Activated T-cell treated with anti-CD3 and anti-CD28 coated beads, Interleukin-2, amount 50 U/mL, for 1 hour (primary cell): ENCODE data around the gene PLXNA4.

Source experiments
- DNase-seq: peaks from one replicate; pipeline ENCODE4 v3.0.0-alpha.2; 2020

The PLXNA4 gene

DNA sequence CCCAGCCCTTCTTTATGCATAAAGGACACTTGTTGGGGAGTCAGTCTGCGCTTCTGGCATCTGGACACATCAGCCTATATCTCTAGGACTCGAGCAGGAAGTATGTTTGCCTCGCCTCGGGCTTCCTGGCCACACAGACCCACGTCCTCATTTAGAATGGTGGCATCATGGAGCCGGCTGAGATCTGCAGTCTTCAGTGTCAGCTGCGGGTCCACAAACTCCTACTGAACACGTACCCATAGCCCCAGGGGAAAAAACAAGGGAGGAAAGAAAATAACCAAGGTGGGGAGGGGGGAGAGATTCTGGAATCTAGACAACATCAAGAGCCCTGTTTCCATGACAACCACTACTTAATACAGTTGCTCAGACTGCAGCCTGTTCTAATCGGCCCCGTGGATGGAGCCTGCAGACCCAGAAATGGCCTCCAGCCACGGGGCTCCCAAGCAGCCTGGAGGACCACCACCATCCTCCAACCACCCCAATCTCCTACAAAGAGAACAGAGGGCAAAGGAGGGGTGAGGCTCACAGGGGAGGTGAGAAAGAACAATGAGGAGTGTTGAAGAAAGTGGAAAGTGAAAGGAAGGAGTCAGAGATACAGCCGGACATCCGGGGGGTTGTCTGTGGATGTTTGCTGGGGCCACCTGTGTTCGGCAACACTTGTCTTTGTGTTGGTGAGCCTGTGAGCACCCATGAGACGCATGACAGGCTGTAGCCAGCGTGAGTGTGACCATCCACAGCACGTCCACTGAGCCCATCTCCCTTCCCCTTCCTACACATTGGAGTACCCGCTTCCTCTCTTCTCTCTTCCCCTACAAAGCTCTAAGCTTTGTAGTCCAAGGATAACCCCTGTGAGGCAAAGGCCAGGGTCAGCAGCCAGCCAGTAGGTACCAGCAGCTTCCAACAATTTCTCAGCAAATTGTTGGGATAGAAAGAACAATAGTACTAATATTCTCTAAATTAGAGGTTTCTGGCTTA is 141.0 kb downstream of the PLXNA4 start:
- no peak for DNase-seq

DNA sequence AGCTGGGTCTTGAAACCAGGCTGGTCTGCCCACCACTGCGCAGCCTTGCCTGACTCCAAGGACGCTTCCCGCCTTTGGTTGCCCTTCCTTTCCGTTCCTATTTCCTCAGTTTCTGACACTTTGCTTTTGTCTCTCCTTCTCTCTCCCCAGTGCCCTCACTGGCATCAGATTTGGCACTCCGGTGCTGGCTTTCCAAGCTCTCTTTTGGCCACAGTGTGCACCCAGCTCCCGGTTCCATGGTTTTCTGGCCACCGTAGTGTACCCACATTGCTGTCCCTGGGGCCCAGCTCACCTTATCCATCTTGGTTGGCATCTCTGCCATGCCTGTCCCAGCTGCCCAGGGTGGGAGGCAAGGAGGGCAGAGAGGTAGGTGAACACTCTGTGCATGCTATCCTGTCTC is 142.2 kb downstream of the PLXNA4 start:
- DNase-seq: no peak

DNA sequence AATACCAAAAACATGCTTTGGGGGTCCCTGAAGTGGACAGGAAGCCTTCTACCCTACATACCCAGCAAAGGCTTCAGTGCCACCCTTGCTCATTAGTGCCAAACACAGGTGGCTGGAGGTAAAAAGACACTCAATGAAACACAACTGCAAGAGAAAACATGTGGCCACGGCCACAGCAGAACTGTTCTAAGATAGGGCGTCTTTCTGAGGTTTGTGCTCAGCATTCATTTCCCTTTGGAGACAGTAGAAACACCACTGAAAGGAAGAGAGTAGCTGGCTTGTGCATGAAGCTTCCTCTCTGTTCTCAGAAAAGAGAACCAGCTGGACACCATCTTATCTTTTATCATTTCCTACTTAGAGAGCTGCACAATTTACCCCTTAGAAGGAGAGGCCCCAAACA is 143.0 kb downstream of the PLXNA4 start:
- DNase-seq: no peak

DNA sequence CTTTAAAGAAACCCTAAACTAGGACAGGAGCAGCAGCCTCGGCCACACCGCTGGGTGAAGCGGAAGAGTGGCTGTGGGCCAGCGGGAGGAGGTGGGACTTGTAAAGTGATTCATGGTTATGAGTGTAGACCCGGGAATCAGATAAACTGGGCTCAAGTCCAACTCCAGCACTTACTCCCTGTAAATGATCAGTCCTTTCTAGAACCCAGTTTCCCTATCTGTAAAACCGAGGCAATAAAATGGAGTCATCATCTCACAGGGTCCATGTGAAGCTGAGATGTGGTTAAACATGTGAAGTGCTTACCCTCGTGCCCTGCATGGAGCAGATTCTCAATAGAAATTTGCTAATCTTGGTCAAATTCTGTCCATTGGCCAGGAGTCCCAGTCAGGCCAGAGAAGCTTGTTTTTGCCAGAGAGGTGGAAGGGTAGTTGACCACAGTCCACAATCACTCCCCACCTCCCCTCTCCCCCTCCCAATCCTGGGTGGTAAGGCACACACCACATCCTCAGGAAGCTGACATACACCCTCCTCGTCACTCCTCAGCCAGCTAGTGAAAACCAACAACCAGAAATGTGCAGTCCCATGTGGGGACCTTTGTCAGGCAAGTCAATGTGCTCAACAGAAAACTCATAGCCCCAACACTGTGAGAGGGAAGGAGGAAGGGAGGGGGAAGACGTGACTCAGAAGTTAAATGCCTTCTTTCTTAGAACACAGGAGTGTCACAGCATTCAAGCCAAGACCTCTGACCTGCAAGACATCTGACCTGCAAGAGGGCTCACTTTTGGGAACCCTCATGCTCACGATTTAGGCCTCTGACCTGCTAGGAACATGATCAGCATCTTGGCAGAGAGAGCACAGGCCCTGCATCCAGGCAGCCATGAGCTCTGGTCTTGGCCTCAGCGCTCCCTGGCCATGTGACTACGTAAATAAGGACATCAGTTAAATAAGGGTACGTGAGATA is 145.1 kb downstream of the PLXNA4 start:
- DNase-seq: peak; percentile 36

DNA sequence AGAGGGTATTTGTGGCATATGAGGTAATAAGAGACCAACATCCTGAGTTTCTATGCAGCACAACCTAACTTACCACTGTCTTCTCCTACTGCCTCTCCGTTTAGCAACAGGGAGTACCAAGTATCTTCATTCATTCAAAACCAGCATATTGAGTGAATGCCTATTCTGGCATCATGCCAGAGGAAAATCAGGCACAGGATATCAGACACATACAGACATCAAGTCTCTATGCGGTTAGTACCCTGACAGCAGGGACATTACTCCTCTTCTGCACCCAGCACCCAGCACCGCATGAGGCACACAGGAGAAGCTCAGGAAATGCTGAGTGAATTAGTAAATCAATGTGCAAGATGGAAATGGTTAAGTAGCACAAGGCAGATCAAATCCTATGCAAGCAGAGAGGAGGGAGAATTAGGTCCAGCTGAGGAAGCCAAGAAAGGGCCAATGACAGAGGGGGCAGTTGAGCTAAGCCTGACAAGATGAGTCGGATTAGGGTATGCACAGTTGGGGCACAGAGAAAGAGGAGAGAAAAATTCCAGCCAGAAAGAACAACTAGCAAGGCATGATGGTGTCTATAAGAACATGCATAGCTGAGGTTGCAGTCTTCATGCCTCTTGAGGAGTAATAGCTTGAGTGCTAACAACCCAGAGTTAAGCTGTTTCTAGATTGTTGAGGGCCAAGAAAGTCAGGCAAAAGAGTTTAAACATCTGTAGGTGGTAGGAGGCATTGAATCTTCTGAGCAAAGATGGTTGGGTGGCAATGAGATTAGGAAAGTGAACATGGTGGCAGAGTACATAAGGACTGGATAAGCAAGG is 146.0 kb downstream of the PLXNA4 start:
- no peak for DNase-seq

DNA sequence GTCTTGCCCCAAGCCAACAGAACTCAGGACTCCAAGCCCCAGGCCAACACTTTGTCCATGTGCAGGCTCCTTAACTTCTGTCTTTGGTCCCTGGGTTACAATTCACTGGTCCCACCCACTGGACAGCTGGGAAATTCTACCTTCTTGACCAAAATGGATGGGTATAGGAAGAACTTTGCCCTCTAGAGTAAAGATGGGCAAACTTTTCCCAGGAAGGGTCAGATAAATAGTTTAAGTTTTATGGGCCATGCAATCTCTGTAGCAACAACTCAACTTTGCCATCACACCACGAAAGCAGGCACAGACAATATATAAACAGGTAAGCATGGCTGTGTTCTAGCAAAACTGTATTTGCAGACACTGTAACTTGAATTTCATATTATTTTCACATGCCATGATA is 147.1 kb downstream of the PLXNA4 start:
- no peak for DNase-seq

DNA sequence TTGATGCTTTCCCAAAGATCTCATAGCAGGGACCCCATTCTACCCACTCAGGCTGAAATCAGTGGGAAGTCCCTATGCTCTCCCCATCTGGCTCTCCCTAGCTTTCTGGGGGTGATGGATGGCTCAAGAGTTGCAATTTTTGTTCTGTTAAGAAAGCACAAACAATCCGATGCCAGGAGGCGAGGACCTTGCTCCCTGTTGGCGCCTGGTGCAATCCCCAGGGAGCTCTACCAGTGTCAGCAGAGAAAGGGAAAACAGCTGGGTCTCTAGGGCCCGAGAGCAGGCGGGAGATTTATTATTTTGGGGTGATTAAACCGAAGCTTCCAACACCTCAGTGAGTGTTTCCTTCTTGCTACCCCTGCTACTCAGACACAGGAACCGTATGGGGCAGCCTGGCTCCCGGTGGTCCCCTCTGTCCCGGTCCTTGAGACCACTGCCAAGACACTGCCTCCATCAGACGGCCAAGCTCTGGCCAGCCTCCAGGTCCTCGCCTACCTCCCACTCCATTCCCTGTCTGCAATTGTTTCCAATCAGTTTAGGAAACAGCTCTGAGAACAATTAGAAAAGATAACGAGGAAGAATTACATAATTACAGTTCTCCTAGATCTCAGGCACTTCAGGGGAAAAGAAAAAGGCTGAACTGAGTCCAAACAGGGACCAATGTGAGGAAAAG is 147.9 kb downstream of the PLXNA4 start:
- no peak for DNase-seq

DNA sequence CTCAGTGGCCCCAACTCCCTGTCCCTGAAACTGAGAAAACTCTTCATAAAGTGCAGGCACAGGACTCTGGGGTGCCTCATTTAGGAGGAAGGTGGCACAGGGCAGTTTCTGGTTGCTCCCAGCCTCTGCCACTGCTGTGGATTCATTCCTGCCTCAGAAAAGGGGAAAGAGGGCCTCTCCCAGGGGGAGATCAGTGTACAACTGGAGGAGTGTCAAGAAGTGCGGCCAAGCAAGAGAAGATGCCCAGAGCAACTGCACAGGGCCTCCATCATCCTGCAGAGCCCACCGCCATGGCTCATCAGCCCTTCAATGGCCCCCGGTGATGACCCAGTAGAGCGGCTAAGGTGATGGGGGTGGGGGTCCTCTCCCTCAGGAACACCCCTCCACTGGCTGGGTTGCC is 150.3 kb downstream of the PLXNA4 start:
- DNase-seq: no peak

DNA sequence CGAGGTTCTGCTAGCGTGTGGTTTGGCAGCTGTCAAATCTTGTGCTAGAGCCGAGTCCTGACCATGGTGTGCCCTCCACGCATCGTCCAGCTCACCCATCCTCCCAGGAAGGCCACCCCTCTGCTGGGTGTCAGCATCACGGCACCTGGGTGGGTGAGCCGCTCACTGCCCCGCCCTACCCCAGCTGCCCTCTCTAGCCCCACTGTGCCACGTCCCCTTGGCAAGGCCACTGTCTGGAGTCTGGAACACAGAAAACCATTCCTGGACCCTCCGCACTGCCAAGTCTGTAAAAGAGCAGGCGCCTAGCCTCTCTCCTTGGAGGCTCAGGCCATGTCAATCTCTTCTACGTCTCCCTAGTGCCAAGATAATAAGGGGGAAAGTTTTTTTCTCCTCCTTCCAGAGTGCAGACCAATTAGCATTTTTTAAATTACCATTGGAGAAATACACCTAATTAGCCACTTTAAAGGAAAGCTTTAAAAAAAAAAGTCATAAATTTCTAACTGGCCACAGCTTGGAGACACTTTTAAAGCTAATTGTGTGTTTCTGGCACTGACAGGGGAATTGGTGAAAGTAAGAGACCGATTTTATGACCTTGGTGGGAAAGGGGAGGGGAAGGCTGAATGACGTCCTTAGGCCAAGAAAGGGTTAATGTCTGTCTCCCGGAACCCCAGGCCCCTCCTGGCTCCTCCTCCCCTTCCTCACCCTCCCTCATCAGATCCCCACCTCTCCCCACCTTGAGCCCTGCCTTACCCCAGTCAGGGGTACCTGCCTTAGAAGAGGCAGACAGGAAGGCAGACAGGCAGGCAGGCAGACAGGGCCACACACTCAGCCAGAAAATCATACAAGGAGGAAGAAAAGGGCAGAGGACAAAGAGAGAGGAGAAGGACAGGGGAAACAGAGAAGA is 151.2 kb downstream of the PLXNA4 start:
- no peak for DNase-seq

DNA sequence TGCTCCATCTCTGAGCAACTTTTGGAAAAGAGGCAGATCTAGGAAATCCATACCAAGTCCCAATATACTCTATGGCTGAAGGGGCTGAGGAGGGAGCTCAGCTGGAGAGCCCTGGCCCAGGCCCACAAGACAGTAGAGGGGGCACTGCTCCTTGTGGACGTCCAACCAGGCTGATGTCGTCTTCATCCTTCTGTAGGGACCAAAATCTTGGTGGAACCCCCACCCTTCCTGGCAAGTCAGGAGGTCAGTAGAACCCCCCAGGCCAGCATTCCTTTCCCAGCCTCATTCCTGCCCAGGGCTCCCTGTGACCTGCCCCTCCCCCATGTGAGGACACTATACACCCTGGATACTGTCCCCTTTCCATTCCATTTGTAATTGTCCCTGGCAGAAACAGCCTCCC is 152.0 kb downstream of the PLXNA4 start:
- DNase-seq: no peak

DNA sequence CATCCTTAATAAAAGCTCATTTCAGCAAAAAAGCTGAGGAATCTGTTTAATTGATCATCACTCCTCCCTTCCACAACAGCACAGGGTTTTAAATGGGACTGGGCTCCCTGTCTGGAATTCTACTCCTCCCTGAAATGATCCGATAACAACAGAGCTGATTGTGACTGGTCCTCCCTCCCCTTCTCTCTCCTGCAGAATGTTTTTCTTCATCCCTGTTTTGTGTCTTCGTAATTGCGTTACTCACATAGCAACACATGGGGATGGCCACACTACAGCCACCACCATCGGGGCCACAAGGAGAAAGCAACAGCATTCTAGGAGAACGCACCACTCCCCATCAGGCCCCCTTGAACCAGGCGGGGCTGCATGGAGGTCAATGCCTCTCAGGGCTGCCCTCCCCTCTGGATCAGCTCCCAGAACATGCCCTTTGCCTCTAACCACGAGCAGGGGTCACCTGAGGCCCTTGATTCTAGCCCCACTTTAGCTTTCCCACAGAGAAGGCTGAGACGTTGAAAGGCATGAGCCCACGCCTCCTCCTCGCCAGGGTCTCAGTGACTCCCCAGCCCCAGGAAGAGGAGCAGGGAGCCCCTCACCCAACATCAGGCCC is 152.6 kb downstream of the PLXNA4 start:
- no peak for DNase-seq

DNA sequence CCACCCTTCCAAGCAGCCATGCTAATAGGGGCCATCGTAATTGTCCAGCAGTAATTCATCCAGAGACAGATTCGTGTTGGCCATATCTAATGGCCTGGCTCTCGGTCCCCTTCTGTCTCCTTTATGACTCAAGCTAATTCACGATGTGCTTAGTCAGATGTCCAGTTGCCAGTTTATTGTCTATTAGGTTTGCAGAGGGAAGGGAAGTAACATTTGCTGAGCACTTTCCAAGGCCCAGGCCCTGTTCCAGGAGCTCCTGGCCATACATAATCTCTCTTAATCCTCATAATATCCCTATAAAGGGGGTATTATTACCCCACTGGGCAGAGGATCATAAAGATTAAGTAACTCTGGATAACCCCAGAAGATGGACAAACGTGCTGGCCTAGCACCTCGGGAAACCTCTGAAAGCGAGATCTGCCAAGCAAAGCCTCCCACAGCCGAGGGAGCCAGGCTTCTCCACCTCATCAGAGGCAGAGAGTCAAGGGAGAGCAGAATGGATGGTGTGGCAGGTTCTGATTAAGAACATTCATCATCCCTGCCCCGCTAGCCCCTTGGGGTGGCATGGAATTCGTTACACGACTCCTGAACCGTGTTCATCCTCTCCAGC is 153.7 kb downstream of the PLXNA4 start:
- no peak for DNase-seq

DNA sequence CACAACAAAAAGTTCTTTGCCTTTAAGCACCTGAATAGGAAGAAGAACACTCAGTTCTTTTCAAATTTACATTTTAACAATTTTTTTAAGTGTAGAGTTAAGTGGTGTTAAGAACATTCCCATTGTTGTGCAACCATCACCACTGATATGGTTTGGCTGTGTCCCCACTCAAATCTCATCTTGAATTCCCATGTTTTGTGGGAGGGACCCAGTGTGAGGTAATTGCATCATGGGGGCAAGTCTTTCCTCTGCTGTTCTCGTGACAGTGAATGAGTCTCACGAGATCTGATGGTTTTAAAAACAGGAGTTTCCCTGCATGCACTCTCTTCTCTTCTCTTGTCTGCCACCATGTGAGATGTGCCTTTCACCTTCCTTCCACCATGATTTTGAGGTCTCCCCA is 155.7 kb downstream of the PLXNA4 start:
- no peak for DNase-seq

DNA sequence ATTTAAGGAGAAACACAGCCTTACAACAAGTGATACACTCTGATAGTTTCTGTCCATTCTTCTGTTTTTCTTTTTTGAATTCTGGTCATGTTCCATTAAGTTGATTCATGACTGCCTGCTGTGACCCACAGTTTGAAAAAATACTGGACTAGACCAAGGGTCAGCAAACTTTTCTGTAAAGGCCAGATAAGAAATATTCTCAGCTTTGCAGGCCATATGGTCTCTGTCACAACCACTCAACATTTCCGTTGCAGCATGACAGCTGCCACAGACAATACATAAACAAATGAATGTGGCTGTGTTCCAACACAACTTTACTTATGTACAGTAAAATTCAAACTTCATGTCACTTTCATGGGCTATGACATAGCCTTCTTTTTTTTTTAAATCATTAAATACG is 156.7 kb downstream of the PLXNA4 start:
- DNase-seq: no peak

DNA sequence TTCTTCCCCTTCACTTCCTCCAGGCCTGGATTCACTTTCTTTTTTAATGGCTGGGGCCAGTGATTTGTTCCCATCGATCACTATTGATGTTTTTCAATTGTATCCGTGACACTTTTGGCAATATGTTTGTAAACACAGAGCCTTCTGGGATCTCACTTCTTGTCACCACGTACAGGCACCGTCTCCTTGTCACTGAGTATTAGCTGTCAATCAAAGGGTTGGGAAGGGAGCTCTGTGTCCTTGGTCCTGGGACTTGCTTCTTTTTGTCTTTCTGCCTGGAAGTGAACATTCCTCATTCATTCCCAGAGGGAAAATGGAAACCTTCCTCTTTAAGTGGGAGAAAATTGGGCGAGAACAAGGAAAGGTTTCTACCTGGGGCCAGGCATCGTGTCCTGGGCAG is 157.4 kb downstream of the PLXNA4 start:
- DNase-seq: no peak

DNA sequence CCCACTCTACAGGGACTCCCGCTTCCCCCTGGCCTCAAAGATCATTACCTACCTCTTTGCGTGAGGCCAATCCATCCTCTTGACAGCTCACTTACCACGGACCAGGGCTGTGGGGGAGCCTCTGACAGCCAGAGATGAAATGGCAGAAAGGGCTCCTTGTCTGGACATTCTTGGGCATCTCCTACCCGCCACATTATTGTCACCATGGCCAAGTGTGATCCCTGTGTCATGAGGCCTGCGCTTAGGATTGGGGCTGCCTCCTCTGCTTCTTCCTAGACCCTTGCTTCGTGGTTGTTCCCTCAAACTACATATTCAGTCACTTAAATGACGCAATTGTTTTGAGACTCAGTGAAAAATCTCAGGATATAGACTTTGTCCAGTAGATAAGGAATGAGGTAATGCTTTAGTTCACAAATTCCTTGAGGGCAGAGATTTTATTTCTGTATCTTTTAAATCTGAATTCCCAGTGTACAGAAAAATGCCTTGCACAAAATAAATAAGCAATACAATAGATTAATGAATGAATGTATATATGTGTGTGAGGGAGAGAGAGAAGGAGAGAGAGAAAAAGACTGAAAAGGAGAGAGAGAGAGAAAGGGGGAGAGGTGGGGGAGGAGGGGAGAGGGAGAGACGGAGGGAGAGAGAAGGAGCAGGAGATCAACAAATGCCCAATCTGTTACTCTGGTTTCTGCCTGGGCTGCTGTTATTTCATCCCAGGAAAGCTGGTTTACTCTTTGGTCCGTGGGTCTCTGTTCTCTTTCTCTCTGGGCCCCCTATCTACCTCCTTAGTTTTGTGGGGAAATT is 159.0 kb downstream of the PLXNA4 start:
- DNase-seq: no peak

DNA sequence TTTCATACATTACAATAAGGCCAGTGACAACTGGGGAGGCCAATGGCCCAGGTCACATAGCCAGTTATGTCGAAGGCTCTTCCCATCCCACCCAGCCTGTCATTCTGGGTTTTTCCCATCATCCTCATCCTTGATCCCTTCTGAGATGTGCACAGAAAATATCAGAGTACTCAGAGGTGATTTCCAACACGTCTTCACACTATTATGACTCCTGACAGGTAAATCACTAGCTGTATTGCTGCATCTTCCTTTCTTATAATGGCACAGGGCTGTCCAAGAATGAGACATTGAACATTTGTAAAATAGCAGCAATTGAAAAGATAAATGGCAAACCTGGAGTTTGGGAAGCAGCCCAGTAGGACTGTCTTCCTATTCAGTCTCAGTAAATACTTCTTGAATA is 159.9 kb downstream of the PLXNA4 start:
- DNase-seq: no peak

DNA sequence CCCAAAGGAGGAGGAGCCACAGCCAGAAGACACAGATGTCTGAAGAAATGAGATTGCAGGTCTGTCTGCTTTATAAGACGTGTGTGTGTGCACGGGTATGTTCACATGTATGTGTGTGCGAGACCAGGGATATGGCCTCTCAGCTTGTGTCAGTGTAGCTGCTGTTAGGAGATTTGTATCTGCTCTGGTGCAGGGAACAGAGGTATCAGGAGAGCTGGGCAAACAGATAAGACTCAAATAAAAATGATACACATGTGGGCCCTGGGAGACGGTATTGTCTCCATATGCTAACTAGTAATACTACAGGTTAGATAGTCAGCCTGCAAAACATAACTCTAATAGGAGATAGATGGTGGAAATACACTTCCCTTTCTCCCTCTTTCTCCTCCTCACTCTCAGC is 161.0 kb downstream of the PLXNA4 start:
- no peak for DNase-seq

DNA sequence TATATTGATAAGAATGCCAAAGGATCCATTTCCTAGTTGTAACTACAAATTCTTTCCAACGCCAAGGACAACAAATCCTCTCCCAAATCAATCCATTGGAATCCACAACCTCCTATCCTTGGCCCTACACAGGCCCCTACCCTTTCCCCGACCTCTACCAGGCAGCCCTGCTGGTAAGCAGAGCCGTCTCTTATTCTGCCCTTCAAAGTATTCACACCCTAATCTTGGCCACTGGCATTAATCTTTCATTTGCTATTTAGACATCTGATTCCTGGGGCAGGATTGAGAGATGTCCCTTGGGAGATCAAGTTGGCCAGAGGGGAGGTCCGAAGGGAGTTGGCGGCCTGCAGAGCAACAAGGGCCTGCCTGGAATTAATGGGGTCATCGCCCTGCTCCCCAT is 161.4 kb downstream of the PLXNA4 start:
- DNase-seq: no peak
